Measurements from ENCODE around the gene SSC5D. TPM values are rescaled to one million over a fixed set of nuclear protein-coding genes. Genes with fewer than 3 reads are reported as not detected.
"Not testable (repeated sequence)": the region's sequence is repeated elsewhere in the genome, so short reads cannot be mapped to it uniquely, and the experiment has no call there.

The SSC5D gene
- total RNA-seq, 1 donor from 2014 or later: 7.7 TPM

- intact Hi-C loops (cut with DNase I): loop anchor here (5.0 kb wide), 1 partner anchor 36 kb away; no protein-coding TSS in a partner anchor
Measured at GRCh38 chr19:55526216-55527196, 38.3 kb downstream of the SSC5D start.

GRCh38 chr19:55527197-55528029 lies 39.2 kb downstream of the SSC5D start:
- intact Hi-C loops (cut with DNase I): loop anchor here (5.0 kb wide), 1 partner anchor 35 kb away; no protein-coding TSS in a partner anchor
- DNase-seq (ENCODE audit: low spot score): no peak

More at GRCh38 chr19:55526216-55527196, 38.3 kb downstream of the SSC5D start:
- DNase-seq (ENCODE audit: low spot score): no peak

GRCh38 chr19:55528030-55528803 lies 40.0 kb downstream of the SSC5D start:
- intact Hi-C loops (cut with DNase I): loop anchor here (5.0 kb wide), 1 partner anchor 34 kb away; no protein-coding TSS in a partner anchor

GRCh38 chr19:55529636-55530234 lies 41.5 kb downstream of the SSC5D start:
- no peak for DNase-seq (ENCODE audit: low spot score)
- intact Hi-C loops (cut with DNase I): loop anchor here (5.0 kb wide), 1 partner anchor 33 kb away; no protein-coding TSS in a partner anchor

More at GRCh38 chr19:55528030-55528803, 40.0 kb downstream of the SSC5D start:
- DNase-seq (ENCODE audit: low spot score): no peak

GRCh38 chr19:55530996-55531395 lies 42.8 kb downstream of the SSC5D start:
- DNase-seq (ENCODE audit: low spot score): no peak
- intact Hi-C loops (cut with DNase I): no loop called here

- intact Hi-C loops (cut with DNase I); DNase-seq (ENCODE audit: low spot score): not testable (repeated sequence)
Measured at GRCh38 chr19:55534280-55534679, 46.0 kb downstream of the SSC5D start.

- intact Hi-C loops (cut with DNase I): no loop called here
- no peak for DNase-seq (ENCODE audit: low spot score)
Measured at GRCh38 chr19:55535173-55535964, 47.1 kb downstream of the SSC5D start.

GRCh38 chr19:55535965-55536350 lies 47.7 kb downstream of the SSC5D start:
- DNase-seq (ENCODE audit: low spot score): no peak

GRCh38 chr19:55536366-55536765 lies 48.1 kb downstream of the SSC5D start:
- no peak for DNase-seq (ENCODE audit: low spot score)
- intact Hi-C loops (cut with DNase I): no loop called here

More at GRCh38 chr19:55535965-55536350, 47.7 kb downstream of the SSC5D start:
- intact Hi-C loops (cut with DNase I): no loop called here

- DNase-seq (ENCODE audit: low spot score): no peak
- intact Hi-C loops (cut with DNase I): no loop called here
Measured at GRCh38 chr19:55536951-55537740, 48.9 kb downstream of the SSC5D start, which contains the start of gene SBK2. TSS of gene SBK2 (minus strand) at chr19:55537133. CDS start at chr19:55536294, 839 bp downstream.

GRCh38 chr19:55537741-55538111 lies 49.5 kb downstream of the SSC5D start:
- intact Hi-C loops (cut with DNase I): no loop called here

GRCh38 chr19:55538132-55538531 lies 49.9 kb downstream of the SSC5D start:
- DNase-seq (ENCODE audit: low spot score): no peak
- intact Hi-C loops (cut with DNase I): no loop called here

More at GRCh38 chr19:55537741-55538111, 49.5 kb downstream of the SSC5D start:
- no peak for DNase-seq (ENCODE audit: low spot score)

- intact Hi-C loops (cut with DNase I): no loop called here
- DNase-seq (ENCODE audit: low spot score): no peak
Measured at GRCh38 chr19:55539090-55539984, 51.1 kb downstream of the SSC5D start.

GRCh38 chr19:55540619-55541018 lies 52.4 kb downstream of the SSC5D start:
- intact Hi-C loops (cut with DNase I): no loop called here
- DNase-seq (ENCODE audit: low spot score): no peak

- intact Hi-C loops (cut with DNase I): no loop called here
- no peak for DNase-seq (ENCODE audit: low spot score)
Measured at GRCh38 chr19:55541091-55541490, 52.9 kb downstream of the SSC5D start.

- intact Hi-C loops (cut with DNase I): no loop called here
Measured at GRCh38 chr19:55542292-55542855, 54.1 kb downstream of the SSC5D start.

More at GRCh38 chr19:55542292-55542855, 54.1 kb downstream of the SSC5D start:
- DNase-seq (ENCODE audit: low spot score): no peak
